Fibroblast of lung (primary cell): Measurements from ENCODE around the gene ATP11A. TPM values are rescaled to one million over a fixed set of nuclear protein-coding genes. Genes with fewer than 3 reads are reported as not detected.

Experiments used
- DNase-seq, 2 donors: peaks; one replicate each; pipeline versions ENCODE4 v3.0.0 to v3.0.0-alpha.2; 2010; ENCODE audit warnings: low read depth in 2 of 2
- H2AFZ ChIP-seq: 2 replicates; pipeline ENCODE4 v1.5.1; 2012; ENCODE audit warnings: low read length, control low read depth, inconsistent platforms
- H3K27ac ChIP-seq: 2 replicates; pipeline ENCODE4 v1.5.1; 2011; ENCODE audit warnings: low read length, control low read depth; ENCODE audit not compliant: insufficient read depth
- H3K27me3 ChIP-seq: 2 replicates; pipeline ENCODE4 v1.5.1; 2011; ENCODE audit warnings: mild to moderate bottlenecking, low read length; ENCODE audit not compliant: control insufficient read depth, insufficient read depth
- H3K36me3 ChIP-seq: 2 replicates; pipeline ENCODE4 v1.5.1; 2011; ENCODE audit warnings: low read length; ENCODE audit not compliant: control insufficient read depth, insufficient read depth
- H3K4me1 ChIP-seq: 2 replicates; pipeline ENCODE4 v1.5.1; 2011; ENCODE audit warnings: low read length; ENCODE audit not compliant: control insufficient read depth, insufficient read depth; ENCODE audit errors: extremely low read depth
- H3K4me2 ChIP-seq: 2 replicates; pipeline ENCODE4 v1.5.1; 2011; ENCODE audit warnings: low read length, control low read depth; ENCODE audit not compliant: insufficient read depth; ENCODE audit errors: extremely low read depth
- H3K4me3 ChIP-seq, 4 experiments: fragments of 200-600 bp in 1 of 4; sonication (generic) in 1 of 4; replicated peaks in 1 of 4; 2 replicates each; pipeline ENCODE4 v1.5.1; 2011 to 2016; ENCODE audit warnings: low read length in 4 of 4, low read depth in 3 of 4, mild to moderate bottlenecking in 3 of 4, control low read depth in 2 of 4, inconsistent platforms in 1 of 4, mixed read lengths in 1 of 4; ENCODE audit not compliant: insufficient read depth in 1 of 4; ENCODE audit errors: control extremely low read depth in 1 of 4
- H3K79me2 ChIP-seq: 2 replicates; pipeline ENCODE4 v1.5.1; 2012; ENCODE audit warnings: mild to moderate bottlenecking, low read length, inconsistent platforms; ENCODE audit not compliant: control insufficient read depth, insufficient read depth
- H3K9ac ChIP-seq: 2 replicates; pipeline ENCODE4 v1.5.1; 2011; ENCODE audit warnings: mild to moderate bottlenecking, low read length, control low read depth; ENCODE audit not compliant: insufficient read depth
- H3K9me3 ChIP-seq: 2 replicates; pipeline ENCODE4 v1.5.1; 2012; ENCODE audit warnings: low read depth, low read length; ENCODE audit not compliant: control insufficient read depth, insufficient read depth
- H4K20me1 ChIP-seq: 2 replicates; pipeline ENCODE4 v1.5.1; 2011; ENCODE audit warnings: low read length; ENCODE audit not compliant: control insufficient read depth, insufficient read depth; ENCODE audit errors: extremely low read depth
- EZH2 ChIP-seq: IDR thresholded peaks from 2 replicates; pipeline ENCODE4 v1.5.1; 2012; ENCODE audit warnings: low read length, control low read depth, mild to moderate bottlenecking; ENCODE audit errors: missing control alignments
- polyA plus RNA-seq, 2 donors: library from polyadenylated mRNA; depleted of rRNA in 1 of 2; stranded (reverse) in 1 of 2; unstranded in 1 of 2; fragments of >200 nt; gene quantifications; 2 replicates each; pipeline ENCODE4 v1.2.1, GENCODE V29; 2011 to 2012; ENCODE audit warnings: missing spikeins in 1 of 2
- total RNA-seq: library from RNA; depleted of rRNA; stranded (reverse); fragments of >200 nt; gene quantifications from 2 replicates; pipeline ENCODE4 v1.2.1, GENCODE V29; 2014
- TF ChIP-seq, protein P1 (sequence below), 2 donors: IDR thresholded peaks in 1 of 2; conservative IDR thresholded peaks in 1 of 2; 1 replicate in 1 of 2; 2 replicates in 1 of 2; pipeline ENCODE4 v1.5.1; 2011 to 2012; ENCODE audit warnings: low read length in 2 of 2, control low read depth in 1 of 2, inconsistent platforms in 1 of 2, low read depth in 1 of 2, mild to moderate bottlenecking in 1 of 2

ATP11A gene
- total and polyA plus RNA-seq, 2 donors (not counting 1 experiment from before 2014, with no cell fraction given) = 2.3 to 7.8 TPM

DNA sequence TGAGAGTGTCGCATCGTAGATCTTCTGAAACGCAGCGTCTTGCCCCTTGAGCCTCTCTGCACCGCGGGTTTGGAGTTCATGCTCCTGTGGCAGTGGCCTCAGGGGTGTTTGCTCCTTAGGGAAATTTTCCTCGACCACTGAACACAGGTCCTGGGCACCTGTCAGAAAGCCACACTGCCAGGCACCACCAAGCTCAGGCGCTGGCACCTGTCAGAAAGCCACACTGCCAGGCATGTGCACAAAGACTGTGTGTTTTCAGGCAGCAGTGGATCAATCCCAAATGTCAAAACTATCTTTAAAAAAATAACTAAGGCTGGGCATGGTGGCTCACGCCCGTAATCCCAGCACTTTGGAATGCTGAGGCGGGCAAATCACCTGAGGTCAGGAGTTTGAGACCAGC, 87.1 kb downstream of the ATP11A start:
- DNase-seq = no peak
- H3K36me3 ChIP-seq = no peaks in the 10 kb centered on the region
- TF ChIP-seq EZH2 = no peak
- TF ChIP-seq, protein P1, sequence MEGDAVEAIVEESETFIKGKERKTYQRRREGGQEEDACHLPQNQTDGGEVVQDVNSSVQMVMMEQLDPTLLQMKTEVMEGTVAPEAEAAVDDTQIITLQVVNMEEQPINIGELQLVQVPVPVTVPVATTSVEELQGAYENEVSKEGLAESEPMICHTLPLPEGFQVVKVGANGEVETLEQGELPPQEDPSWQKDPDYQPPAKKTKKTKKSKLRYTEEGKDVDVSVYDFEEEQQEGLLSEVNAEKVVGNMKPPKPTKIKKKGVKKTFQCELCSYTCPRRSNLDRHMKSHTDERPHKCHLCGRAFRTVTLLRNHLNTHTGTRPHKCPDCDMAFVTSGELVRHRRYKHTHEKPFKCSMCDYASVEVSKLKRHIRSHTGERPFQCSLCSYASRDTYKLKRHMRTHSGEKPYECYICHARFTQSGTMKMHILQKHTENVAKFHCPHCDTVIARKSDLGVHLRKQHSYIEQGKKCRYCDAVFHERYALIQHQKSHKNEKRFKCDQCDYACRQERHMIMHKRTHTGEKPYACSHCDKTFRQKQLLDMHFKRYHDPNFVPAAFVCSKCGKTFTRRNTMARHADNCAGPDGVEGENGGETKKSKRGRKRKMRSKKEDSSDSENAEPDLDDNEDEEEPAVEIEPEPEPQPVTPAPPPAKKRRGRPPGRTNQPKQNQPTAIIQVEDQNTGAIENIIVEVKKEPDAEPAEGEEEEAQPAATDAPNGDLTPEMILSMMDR (conservative IDR thresholded peaks at IDR 0.05 in 1 of 2, IDR thresholded peaks at IDR 0.05 in 1 of 2; ENCODE audit: low read depth in 1 of 2, low read length in 2 of 2) = no peak
- H3K27ac ChIP-seq = no peak overlapping the region
- no peaks in the 10 kb centered on the region for H3K27me3 ChIP-seq
- no peaks in the 10 kb centered on the region for H3K4me1 ChIP-seq
- no peaks in the 10 kb centered on the region for H4K20me1 ChIP-seq
- H2AFZ ChIP-seq = no peak overlapping the region
- H3K79me2 ChIP-seq = no peaks in the 10 kb centered on the region
- no peaks in the 10 kb centered on the region for H3K9me3 ChIP-seq
- H3K9ac ChIP-seq = no peak overlapping the region
- no peak overlapping the region for H3K4me3 ChIP-seq
- no peak overlapping the region for H3K4me2 ChIP-seq

DNA sequence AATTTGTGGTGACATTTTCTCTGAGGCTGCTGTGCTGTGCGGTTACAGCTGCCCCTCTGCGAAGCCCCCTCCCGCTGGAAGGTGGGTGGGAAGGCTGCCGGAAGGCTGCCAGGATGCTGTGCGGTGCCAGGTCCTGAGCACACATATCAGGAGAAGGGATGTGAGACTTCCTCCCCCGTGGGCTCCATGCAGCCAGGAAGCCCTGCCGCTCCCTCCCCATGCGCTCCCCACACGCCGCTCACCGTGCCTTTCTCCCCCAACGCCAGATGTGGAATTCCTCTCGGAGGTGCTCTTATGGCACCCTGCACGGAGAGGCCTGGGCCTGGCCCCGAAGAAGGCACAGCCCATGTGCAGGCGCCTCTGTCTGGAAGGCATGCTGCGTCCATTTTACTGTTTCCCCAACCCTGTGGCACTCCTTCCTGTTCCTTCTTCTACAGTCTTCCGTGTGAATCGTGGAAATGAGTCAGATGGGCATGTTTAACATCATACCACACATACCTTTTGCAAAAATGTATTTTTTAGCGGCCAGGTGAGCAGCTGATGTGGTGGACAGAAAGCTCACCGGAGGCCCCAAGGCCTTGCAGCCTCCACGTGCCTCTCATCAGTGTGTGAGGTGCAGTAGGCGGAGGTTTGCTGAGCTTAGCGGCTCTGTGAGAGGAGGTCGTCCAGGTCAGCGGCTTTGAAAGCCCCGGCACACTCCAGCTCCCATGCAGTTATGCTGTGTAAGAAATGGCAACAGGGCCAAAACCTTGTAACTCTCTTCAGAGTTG, 88.0 kb downstream of the ATP11A start:
- DNase-seq = no peak
- H3K4me3 ChIP-seq = no peak overlapping the region
- no peak overlapping the region for H2AFZ ChIP-seq
- H4K20me1 ChIP-seq = no peaks in the 10 kb centered on the region
- H3K27ac ChIP-seq = no peak overlapping the region
- no peak overlapping the region for H3K9ac ChIP-seq
- no peak overlapping the region for H3K4me2 ChIP-seq
- TF ChIP-seq, protein P1 (conservative IDR thresholded peaks at IDR 0.05 in 1 of 2, IDR thresholded peaks at IDR 0.05 in 1 of 2; ENCODE audit: low read depth in 1 of 2, low read length in 2 of 2) = no peak
- no peak for TF ChIP-seq EZH2
- H3K27me3 ChIP-seq = no peaks in the 10 kb centered on the region
- H3K9me3 ChIP-seq = no peaks in the 10 kb centered on the region
- H3K4me1 ChIP-seq = peaks cover 2% of the 10 kb centered on the region
- H3K36me3 ChIP-seq = no peaks in the 10 kb centered on the region
- no peaks in the 10 kb centered on the region for H3K79me2 ChIP-seq

DNA sequence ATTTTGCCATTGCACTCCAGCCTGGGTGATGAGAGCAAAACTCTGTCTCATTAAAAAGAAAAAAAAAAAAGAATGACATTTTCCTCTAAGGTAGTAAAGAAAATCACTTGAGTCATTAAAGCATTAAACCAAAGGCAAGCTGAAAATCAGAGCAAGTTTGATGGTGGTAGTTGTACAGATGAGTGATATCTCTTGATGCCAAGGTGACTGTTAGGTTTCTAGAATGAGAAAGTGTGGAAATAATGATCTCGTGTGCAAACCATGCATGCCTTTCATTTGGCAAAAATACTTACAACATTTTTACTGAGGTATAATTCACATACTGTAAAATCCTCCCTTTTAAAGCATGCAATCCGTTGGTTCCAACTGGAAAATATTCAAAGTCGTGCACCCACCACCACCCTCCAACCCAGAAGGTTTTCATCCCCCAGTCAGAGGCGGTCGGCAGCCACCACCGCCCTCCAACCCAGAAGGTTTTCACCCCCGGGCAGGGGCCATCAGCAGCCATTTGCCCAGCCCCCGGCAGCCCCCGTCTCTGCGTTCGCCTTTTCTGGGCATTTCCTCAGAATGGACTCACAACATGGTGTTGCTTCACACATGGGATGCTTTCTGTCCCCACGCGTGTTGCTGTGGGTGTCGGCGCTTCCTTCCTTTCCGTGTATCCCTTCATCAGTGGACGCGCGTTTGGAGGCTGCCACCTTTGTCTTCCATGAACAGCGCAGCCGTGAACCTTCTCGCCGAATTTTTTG, 90.2 kb downstream of the ATP11A start:
- H4K20me1 ChIP-seq = no peaks in the 10 kb centered on the region

More for the DNA sequence above, 90.2 kb downstream of the ATP11A start:
- Histone ChIP-seq H3K36me3 (no peaks in the 10 kb centered on the region), H3K27ac (no peak overlapping the region), H3K4me1 (peaks cover 2% of the 10 kb centered on the region), H3K27me3 (no peaks in the 10 kb centered on the region), H3K79me2 (no peaks in the 10 kb centered on the region), H3K4me3 (no peak overlapping the region), H3K4me2 (no peak overlapping the region), H3K9ac (no peak overlapping the region), H3K9me3 (no peaks in the 10 kb centered on the region), H2AFZ (no peak overlapping the region)
- TF ChIP-seq, protein P1 (conservative IDR thresholded peaks at IDR 0.05 in 1 of 2, IDR thresholded peaks at IDR 0.05 in 1 of 2; ENCODE audit: low read depth in 1 of 2, low read length in 2 of 2) = no peak
- DNase-seq = peak in 1 of 2 donors; percentile 42
